HG03159 (cell line): ENCODE data around the gene PLPP1.

Experiments
- ATAC-seq: cut with Tn5 transposase; IDR thresholded peaks from one replicate; pipeline ENCODE4 v1.9.1; 2021; ENCODE audit warnings: mild to moderate bottlenecking, moderate library complexity; ENCODE audit not compliant: unreplicated experiment

PLPP1 gene

GRCh38 chr5:55415071-55415470, 119.7 kb downstream of the PLPP1 start:
- ATAC-seq: no peak

DNA sequence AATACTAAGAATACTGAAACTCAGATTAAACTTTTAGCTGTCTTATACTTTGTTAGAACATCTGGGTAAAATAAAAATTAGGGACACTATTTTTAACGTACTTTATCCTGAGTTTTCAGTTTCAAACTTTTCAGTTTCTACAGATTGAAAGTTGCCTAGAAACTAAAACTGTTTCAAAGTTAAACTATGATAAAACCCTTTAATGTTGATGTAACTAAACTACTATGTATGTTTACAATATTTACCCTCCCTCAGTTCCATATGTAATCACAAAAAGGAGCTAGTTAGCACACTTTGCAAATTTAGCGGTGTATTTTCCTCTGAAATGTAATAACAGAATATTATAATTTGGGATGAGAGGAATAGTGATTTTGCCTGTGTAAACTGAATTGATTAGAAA, 121.1 kb downstream of the PLPP1 start:
- no peak for ATAC-seq

DNA sequence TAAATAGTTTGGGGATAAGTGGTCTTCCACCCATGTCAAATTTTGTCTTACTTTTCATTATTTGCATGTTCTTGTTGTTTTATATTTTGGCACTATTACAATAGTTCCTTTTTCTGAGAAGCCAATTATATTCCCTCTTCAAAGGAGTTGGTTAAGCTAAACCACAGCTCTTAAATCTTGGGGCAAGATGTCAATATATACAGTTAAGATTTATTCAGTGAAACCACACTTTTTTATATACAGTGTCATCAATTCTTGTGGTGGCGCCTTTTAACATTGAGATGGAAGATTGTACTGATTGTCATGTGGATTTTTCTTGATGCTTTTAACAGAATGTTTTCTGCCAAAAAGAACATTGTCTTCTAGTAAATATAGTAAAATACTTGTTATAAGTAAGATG, 122.9 kb downstream of the PLPP1 start:
- no peak for ATAC-seq

GRCh38 chr5:55410845-55411244, 123.9 kb downstream of the PLPP1 start:
- ATAC-seq: no peak

GRCh38 chr5:55409775-55410174, 125.0 kb downstream of the PLPP1 start:
- no peak for ATAC-seq

DNA sequence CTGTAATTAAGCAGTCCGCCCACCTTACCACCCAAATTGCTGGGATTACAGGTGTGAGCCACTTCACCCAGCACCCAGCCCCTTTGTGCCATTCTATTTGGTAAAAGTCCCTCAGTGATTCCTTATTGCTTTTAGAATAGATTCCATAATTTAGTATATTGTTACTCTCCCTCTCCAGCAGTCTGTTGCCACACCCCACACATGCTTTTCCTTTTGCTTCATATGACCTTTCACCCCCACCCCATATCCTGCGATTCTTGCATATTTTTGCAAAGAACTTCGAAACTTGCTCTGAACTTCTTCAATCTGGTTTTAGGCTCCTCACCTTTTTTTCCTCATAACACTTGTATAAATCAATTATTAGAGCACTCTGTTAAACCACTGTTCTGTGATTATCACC, 126.8 kb downstream of the PLPP1 start:
- no peak for ATAC-seq

DNA sequence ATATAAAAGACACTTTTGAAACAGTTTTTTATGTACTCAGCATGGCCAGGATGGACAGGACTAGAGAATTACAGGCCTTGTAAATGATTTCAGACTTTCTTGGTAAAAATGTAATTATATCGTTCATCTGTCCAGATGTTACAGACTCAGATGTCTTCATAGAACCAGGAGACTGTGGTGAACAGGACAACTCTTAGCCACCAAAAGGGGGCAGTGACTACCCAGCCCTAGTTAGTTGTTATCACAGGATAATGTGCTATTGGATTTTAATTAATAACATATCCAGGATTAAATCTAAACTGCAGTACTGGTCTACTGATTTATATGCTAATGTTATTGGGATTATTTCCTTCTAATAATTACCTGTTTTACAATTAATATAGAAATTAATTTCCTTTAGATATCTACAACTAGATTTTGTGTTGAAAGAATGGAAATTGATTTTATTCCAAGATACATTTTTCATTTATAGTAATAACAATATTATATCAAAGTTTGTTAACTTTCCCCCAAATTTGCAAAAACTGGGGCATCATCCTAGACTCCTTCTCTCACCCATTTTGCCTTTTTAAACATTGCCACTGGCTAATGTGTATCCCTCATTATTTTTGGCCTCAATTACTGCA, 127.6 kb downstream of the PLPP1 start:
- no peak for ATAC-seq

DNA sequence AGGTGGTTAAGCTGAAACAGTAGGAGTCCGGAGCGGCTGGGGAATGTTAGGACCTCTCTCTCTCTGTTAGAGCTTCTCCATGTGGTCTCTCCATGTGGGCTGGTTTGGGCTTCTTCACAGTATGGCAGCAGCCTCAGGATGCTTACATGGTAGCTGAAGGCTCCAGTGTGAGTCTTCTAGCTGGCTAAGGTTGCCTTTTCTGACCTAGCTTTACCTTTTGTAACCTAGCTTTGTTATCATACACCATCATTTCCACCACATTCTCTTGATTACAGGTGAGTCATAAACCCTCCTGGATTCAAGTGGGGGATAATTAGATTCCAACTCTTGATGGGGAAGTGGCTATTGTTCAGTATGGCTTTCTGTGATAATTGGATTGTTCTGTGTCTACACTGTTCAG, 128.5 kb downstream of the PLPP1 start:
- ATAC-seq: no peak

DNA sequence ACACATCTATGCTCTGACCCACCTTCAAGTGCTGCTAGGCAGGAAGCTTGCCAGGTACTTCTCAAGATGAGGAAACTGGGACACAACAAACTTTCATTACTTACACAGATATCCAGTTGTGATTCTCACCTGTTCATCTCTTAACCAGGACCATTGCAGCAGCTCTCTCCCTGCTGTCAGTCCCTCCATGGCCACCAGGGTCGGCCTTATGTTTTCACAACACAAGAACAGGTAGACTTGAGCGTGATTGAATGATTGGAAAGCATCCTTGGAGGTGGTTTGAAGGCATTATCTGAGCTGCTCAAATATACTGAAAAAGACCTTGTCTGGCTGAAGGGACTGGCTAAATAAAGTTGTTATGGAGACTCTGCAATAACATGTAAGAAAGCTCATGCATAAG, 132.6 kb downstream of the PLPP1 start:
- ATAC-seq: no peak

GRCh38 chr5:55393501-55394175, 141.1 kb downstream of the PLPP1 start:
- ATAC-seq: no peak

GRCh38 chr5:55392669-55393068, 142.1 kb downstream of the PLPP1 start:
- ATAC-seq: no peak

DNA sequence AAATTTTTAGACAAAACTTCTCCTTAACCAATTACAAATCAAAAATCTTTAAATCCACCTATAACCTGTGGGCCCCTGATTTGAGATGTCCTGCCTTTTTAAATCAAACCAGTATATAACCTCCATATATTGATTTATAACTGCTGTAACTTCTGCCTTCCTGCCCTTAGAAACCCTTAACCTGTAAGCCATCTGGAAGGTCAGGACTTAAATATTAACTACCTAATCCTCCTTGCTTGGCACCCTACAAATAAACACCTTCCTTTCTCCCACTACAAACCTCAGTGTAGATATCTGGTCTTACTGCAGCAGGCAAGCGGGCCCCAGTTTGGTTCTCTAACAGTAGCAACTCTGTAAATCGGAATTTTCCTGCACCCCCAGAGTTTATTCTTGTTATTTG, 143.1 kb downstream of the PLPP1 start:
- ATAC-seq: no peak

DNA sequence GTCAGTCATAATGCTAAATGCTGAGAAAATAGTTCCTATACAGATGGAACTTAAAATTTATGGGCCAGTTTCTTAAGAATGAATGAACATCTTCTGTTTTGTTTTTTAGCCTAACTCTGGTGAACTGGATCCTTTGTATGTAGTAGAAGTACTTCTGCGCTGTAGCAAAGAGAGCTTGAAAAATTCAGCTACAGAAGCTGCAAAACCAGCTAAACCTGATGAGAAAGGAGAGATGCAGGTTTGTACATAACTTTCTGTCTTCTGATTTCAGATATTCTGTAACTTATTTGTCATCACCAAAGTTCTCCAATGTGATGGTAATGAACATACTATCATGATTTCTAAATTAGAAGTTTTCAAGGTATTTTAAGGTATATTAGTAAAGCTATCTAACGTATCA, 146.9 kb downstream of the PLPP1 start:
- ATAC-seq: no peak

- ATAC-seq: no peak
These were observed 148.4 kb downstream of the PLPP1 start for GRCh38 chr5:55386356-55386755.

- ATAC-seq: no peak
These were observed 148.9 kb downstream of the PLPP1 start for GRCh38 chr5:55385846-55386245.

DNA sequence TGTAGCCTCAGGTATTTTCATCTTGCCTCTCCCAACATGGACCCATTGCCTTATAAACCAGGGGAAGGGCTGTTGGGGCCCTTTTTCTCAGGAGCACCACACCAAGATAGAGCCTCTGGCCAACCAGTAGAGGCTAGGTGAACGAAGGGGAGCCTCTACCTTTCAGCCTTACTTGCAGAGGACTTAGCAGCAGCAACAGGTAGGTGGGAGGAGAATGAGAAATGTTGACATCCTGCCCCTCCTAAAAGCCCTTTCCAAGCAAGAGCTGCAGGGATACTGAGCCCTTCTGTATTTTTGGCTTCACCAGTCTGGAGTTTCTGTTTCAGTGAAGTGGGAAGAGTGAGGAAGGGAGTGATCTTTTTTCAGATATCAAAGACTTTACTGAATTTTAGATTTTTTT, 149.5 kb downstream of the PLPP1 start:
- ATAC-seq: no peak

DNA sequence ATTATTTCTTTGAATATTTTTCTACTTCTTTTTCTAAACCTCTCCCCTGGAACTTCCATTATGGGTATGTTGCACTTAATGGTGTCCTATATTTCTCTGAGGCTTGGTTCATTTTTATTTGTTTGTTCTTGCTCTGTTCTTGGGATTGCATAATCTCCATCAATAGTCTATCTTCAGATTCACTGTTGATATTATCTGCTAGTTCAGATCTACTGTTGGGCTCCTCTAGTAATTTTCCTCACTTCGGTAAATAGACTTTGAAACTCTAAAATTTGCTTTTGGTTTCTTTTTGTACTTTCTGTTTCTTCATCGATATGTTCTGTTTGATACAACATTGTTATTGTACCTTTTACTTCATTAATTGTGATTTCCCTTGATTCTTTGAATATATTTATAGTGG, 150.7 kb downstream of the PLPP1 start:
- no peak for ATAC-seq

DNA sequence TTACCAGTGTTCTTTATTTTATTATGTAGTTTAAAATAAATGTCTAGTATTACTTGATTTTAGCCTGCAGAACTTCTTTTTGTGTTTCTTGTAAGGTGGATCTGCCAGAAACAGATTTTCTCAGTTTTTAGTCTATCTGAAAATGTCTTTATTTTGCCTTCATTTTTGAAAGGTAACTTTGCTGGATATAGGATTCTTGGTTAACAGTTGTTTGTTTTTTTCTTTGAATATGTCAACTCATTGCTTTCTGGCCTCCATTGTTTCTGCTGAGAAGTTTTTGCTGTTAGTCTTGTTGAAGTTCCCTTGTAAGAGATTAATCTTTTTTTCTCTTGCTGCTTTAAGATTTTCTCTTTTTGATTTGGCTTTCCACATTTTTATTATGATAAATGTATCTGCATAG, 151.5 kb downstream of the PLPP1 start:
- ATAC-seq: no peak

DNA sequence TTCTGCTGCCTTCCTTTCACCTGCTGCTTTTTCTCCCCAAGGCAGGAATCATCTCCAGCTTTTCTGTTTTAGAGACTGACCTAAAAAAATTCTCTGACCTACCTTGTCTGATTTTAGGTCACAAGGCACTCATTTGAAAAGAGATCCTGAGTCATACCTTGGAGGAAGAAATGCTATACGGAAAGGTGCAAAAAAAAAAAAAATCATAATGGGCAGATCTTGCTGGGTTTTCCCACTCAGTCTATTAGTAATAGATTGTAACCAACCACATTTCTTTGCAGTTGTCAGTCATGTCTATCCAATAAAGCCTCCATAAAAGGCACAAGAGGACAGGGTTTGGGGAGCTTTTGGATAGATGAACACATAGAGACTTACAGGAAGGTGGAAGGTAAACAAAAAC, 157.0 kb downstream of the PLPP1 start:
- ATAC-seq: no peak
